ENCODE data around the gene NAP1L1. TPM values are rescaled to one million over a fixed set of nuclear protein-coding genes. Genes with fewer than 3 reads are reported as not detected.

NAP1L1 gene
- total RNA-seq, 1 experiment from 2014 or later: 467 TPM

GRCh38 chr12:76028571-76029277, 55.8 kb downstream of the NAP1L1 start:
- H3K36me3 Mint-ChIP-seq (ENCODE audit: insufficient read depth, unreplicated experiment): peaks cover 98% of the 10 kb centered on the region

GRCh38 chr12:76026643-76027063, 57.8 kb downstream of the NAP1L1 start:
- Mint-ChIP-seq H3K9me3 (ENCODE audit: low read depth, unreplicated experiment) (no peaks in the 10 kb centered on the region), H3K27ac (ENCODE audit: unreplicated experiment) (peak overlapping the region; percentile 89), H3K4me1 (ENCODE audit: low read depth, unreplicated experiment) (peaks cover 28% of the 10 kb centered on the region), H3K36me3 (ENCODE audit: insufficient read depth, unreplicated experiment) (peaks cover 88% of the 10 kb centered on the region), H3K27me3 (ENCODE audit: unreplicated experiment) (no peaks in the 10 kb centered on the region), H3K4me3 (ENCODE audit: low read depth, unreplicated experiment) (peak overlapping the region; percentile 67)
- intact Hi-C loops (cut with micrococcal nuclease; ENCODE audit: unreplicated experiment): no loop called here
- DNase-seq: no peak
- no peak for TF ChIP-seq CTCF (IDR thresholded peaks at IDR 0.05; ENCODE audit: unreplicated experiment)
- no TSS peak for BruUV-seq (replicated peaks)
- CTCF ChIA-PET: no interaction called here

More at GRCh38 chr12:76028571-76029277, 55.8 kb downstream of the NAP1L1 start:
- no peak for DNase-seq
- TF ChIP-seq CTCF (IDR thresholded peaks at IDR 0.05; ENCODE audit: unreplicated experiment): no peak
- Mint-ChIP-seq H3K4me3 (ENCODE audit: low read depth, unreplicated experiment) (peak overlapping the region; percentile 86), H3K27ac (ENCODE audit: unreplicated experiment) (peak overlapping the region; percentile 98), H3K27me3 (ENCODE audit: unreplicated experiment) (no peaks in the 10 kb centered on the region), H3K9me3 (ENCODE audit: low read depth, unreplicated experiment) (no peaks in the 10 kb centered on the region), H3K4me1 (ENCODE audit: low read depth, unreplicated experiment) (peaks cover 29% of the 10 kb centered on the region)
- CTCF ChIA-PET: interaction anchor here (0.7 to 1.0 kb wide), 2 partner anchors 75 to 267 kb away, joined by 3 read pairs; no protein-coding TSS in a partner anchor
- intact Hi-C loops (cut with micrococcal nuclease; ENCODE audit: unreplicated experiment): no loop called here
- BruUV-seq (replicated peaks): TSS peak; percentile 27

GRCh38 chr12:76025601-76026575, 58.6 kb downstream of the NAP1L1 start:
- H3K4me3 Mint-ChIP-seq (ENCODE audit: low read depth, unreplicated experiment): peak overlapping the region; percentile 67
- peaks cover 35% of the 10 kb centered on the region for H3K4me1 Mint-ChIP-seq (ENCODE audit: low read depth, unreplicated experiment)
- peak; percentile 35 for DNase-seq
- TF ChIP-seq CTCF (IDR thresholded peaks at IDR 0.05; ENCODE audit: unreplicated experiment): no peak
- peak overlapping the region; percentile 89 for H3K27ac Mint-ChIP-seq (ENCODE audit: unreplicated experiment)
- BruUV-seq (replicated peaks): no TSS peak
- no peaks in the 10 kb centered on the region for H3K9me3 Mint-ChIP-seq (ENCODE audit: low read depth, unreplicated experiment)
- peaks cover 83% of the 10 kb centered on the region for H3K36me3 Mint-ChIP-seq (ENCODE audit: insufficient read depth, unreplicated experiment)
- no peaks in the 10 kb centered on the region for H3K27me3 Mint-ChIP-seq (ENCODE audit: unreplicated experiment)
- intact Hi-C loops (cut with micrococcal nuclease; ENCODE audit: unreplicated experiment): no loop called here
- CTCF ChIA-PET: interaction anchor here (0.5 to 1.2 kb wide), 2 partner anchors 43 to 86 kb away, joined by 3 to 6 read pairs; no protein-coding TSS in a partner anchor

GRCh38 chr12:76024942-76025600, 59.4 kb downstream of the NAP1L1 start:
- Mint-ChIP-seq H3K9me3 (ENCODE audit: low read depth, unreplicated experiment) (no peaks in the 10 kb centered on the region), H3K27ac (ENCODE audit: unreplicated experiment) (peak overlapping the region; percentile 89), H3K36me3 (ENCODE audit: insufficient read depth, unreplicated experiment) (peaks cover 83% of the 10 kb centered on the region), H3K4me3 (ENCODE audit: low read depth, unreplicated experiment) (peak overlapping the region; percentile 67), H3K4me1 (ENCODE audit: low read depth, unreplicated experiment) (peaks cover 43% of the 10 kb centered on the region), H3K27me3 (ENCODE audit: unreplicated experiment) (no peaks in the 10 kb centered on the region)
- CTCF ChIA-PET: interaction anchor here (0.5 to 1.2 kb wide), 3 partner anchors 42 to 465 kb away, joined by 3 to 6 read pairs (median 3); no protein-coding TSS in a partner anchor
- no TSS peak for BruUV-seq (replicated peaks)
- TF ChIP-seq CTCF (IDR thresholded peaks at IDR 0.05; ENCODE audit: unreplicated experiment): no peak
- DNase-seq: no peak
- intact Hi-C loops (cut with micrococcal nuclease; ENCODE audit: unreplicated experiment): loop anchor here (5.0 kb wide), 2 partner anchors 148 to 303 kb away; no protein-coding TSS in a partner anchor

Measured in Calu3 (cell line).